ENCODE data around the gene TULP4.

DNA sequence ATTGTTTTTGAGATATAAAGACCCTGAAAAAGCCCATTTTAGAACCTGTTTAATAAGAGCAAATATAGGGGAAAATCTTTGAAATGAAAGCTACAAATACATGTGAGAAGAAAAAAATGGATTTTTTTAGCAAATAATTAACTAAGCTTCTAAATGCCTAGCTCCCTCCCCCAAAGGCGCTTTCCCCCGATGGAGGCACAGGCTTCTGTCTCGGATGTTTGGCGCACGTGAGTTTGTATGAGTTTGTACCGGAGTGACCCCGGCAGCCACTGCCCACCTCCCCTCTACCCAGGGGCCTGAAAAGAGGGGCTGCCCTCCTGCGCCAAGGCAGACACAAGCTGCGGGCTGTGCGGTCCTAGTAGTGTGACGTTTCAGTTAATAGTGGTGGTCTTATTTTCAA, 197.2 kb downstream of the TULP4 start:
- no peak for TF ChIP-seq EZH2 (IDR thresholded peaks at IDR 0.05)
- TF ChIP-seq POLR2AphosphoS5 (IDR thresholded peaks at IDR 0.05; ENCODE audit: borderline replicate concordance, low read depth, low read length): no peak
- no peak for TF ChIP-seq FOXP2 (optimal IDR thresholded peaks at IDR 0.05; ENCODE audit: control extremely low read depth, extremely low read length, insufficient read depth)

All from SK-N-MC (cell line).